ENCODE measurements around the gene TEKTIP1. TPM values are rescaled to one million over a fixed set of nuclear protein-coding genes. Genes with fewer than 3 reads are reported as not detected.

TEKTIP1 gene
- total RNA-seq, 6 donors from 2014 or later = 1.6 to 7.3 (median 6.2) TPM; not detected in 3

DNA sequence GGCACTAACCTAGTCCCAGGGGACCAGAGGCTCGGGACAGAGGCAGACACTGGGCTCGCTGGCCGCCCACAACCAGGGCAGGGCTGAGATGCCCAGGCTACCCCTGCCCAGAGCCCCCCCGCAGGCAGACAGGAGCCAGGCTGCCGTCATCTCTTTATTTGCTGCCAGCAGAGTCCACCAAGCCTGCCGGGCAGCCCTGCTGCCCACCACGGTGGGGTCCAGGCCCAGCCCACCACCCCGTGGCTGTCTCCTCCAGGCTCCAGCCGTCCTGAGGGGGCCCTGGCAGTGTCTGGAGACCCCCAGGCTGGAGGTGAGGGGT is 5.0 kb downstream of the TEKTIP1 start:
- no peak for ATAC-seq (ENCODE audit: low FRiP score in 2 of 2)
- Histone ChIP-seq H3K36me3 (peaks cover 0 to 49% (median 31%) of the 10 kb centered on the region in 4 donors), H3K9me3 (no peaks in the 10 kb centered on the region), H3K4me1 (peaks cover 0 to 24% (median 0%) of the 10 kb centered on the region in 4 donors), H3K4me3 (no peak overlapping the region), H3K27ac (no peak overlapping the region), H3K27me3 (no peaks in the 10 kb centered on the region)
- peak in 1 of 2 donors; percentile 65 for DNase-seq
- TF ChIP-seq POLR2AphosphoS5 (IDR thresholded peaks at IDR 0.05) (no peak), POLR2A (IDR thresholded peaks at IDR 0.05) (no peak), EP300 (IDR thresholded peaks at IDR 0.05) (no peak)
- TF ChIP-seq, protein P1, sequence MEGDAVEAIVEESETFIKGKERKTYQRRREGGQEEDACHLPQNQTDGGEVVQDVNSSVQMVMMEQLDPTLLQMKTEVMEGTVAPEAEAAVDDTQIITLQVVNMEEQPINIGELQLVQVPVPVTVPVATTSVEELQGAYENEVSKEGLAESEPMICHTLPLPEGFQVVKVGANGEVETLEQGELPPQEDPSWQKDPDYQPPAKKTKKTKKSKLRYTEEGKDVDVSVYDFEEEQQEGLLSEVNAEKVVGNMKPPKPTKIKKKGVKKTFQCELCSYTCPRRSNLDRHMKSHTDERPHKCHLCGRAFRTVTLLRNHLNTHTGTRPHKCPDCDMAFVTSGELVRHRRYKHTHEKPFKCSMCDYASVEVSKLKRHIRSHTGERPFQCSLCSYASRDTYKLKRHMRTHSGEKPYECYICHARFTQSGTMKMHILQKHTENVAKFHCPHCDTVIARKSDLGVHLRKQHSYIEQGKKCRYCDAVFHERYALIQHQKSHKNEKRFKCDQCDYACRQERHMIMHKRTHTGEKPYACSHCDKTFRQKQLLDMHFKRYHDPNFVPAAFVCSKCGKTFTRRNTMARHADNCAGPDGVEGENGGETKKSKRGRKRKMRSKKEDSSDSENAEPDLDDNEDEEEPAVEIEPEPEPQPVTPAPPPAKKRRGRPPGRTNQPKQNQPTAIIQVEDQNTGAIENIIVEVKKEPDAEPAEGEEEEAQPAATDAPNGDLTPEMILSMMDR (IDR thresholded peaks at IDR 0.05) = no peak
- WGBS, 2 donors = 100% methylated on average over 1 of the region's 9 CpGs; no CpG with 5 or more reads in 1 of the 2 donors

DNA sequence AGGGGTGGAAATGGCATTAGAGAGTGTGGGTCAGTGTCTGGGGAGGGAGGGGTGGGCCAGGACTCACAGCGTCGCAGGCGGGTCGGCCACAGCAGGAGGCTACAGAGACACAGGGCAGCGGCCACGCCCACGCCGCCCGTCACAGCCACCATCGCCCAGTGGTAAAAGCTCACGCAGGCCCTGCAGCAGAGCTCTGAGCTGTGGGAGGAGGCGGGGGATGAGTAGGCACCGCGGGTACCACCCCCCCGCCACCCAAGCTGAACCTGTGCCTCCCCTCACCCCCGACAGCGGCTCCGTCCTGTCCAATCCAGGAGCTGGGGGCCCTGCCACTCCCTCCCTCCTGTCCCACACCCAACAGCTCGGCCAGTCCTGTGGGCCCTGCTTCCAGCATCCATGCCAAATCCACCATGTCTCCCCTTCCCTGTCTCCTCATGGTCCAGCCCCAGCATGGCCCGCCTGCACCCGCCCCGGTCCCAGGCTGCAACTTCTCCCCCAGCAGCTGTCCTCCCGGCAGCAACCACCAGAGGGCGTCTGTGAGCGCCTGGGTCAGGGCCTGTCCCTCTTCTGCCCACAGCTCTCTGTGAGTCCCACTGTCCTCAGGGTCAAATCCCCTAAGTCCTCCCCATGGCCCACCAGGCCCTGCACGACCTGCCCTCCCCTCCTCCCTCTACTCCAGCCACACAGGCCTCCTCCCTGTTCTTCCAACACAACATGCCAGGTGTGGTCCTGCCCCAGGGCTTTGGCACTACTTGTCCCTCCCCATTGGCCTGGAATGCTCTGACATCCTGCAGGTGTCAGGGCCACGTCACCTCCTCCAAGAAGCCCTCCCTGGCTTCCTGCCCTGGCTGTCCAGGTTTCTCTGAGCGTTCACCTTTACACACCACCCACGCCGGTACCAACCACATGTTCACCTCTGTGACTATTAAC is 6.0 kb downstream of the TEKTIP1 start:
- 56 to 70% methylated on average over 15 to 26 of the region's 30 CpGs for WGBS, 2 donors
- Histone ChIP-seq H3K36me3 (peaks cover 0 to 41% (median 29%) of the 10 kb centered on the region in 4 donors), H3K27me3 (no peaks in the 10 kb centered on the region), H3K27ac (no peak overlapping the region), H3K4me3 (no peak overlapping the region), H3K4me1 (peaks cover 0 to 25% (median 0%) of the 10 kb centered on the region in 4 donors), H3K9me3 (no peaks in the 10 kb centered on the region)
- no peak for TF ChIP-seq EP300 (IDR thresholded peaks at IDR 0.05)
- TF ChIP-seq, protein P1 (IDR thresholded peaks at IDR 0.05) = peak; percentile 92 to 97 (median 94)
- ATAC-seq (ENCODE audit: low FRiP score in 2 of 2) (peak; percentile 76 to 85), DNase-seq (peak; percentile 75 to 94)

DNA sequence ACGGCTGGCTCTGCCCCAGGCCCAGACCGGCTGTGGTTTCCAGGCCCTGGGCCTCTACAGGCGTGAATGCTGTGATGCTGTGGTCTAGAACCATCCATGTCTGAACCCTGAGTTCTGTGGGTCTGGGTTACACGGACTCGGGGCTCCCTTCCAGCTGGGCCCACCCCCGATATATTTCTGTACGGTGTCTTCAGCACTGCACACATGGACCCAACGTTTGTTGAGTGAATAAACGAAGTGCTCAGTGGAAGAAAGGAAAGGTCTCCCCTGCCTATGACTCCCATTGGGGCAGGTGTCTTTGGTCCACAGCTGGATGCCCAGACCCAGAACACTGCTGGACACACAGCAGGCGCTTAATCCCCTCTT is 6.7 kb downstream of the TEKTIP1 start:
- TF ChIP-seq POLR2A (IDR thresholded peaks at IDR 0.05) (no peak), EP300 (IDR thresholded peaks at IDR 0.05) (no peak), POLR2AphosphoS5 (IDR thresholded peaks at IDR 0.05) (no peak)
- TF ChIP-seq, protein P1 (IDR thresholded peaks at IDR 0.05) = no peak
- H3K36me3 ChIP-seq = peaks cover 0 to 42% (median 29%) of the 10 kb centered on the region in 4 donors
- ATAC-seq (ENCODE audit: low FRiP score in 2 of 2) = no peak

DNA sequence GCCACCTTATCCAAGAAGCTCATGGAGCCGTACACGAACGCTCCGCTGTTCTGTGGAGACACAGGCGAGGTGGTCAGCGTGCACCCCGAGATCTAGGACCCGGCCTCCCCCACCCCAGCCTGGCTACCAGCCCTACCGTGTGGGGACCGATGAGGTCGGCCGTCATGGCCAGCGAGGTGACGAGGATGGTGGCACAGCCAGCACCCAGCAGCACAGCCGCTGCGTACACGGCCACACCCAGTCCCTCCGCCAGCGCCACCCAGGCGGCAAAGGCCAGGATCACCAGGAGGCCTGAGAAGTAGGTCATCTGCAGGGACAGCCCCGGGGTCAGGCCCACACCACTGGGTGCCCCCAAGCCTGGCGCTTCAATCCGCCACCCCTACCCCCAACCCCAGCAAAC is 7.1 kb downstream of the TEKTIP1 start:
- no peak overlapping the region for H3K4me3 ChIP-seq
- H3K27ac ChIP-seq = no peak overlapping the region
- H3K4me1 ChIP-seq = peaks cover 0 to 25% (median 0%) of the 10 kb centered on the region in 4 donors
- no peak for ATAC-seq (ENCODE audit: low FRiP score in 2 of 2)
- WGBS, 2 donors = 93 to 98% methylated on average over 21 to 22 of the region's 23 CpGs
- TF ChIP-seq, protein P1 (IDR thresholded peaks at IDR 0.05) = no peak
- no peak for TF ChIP-seq POLR2A (IDR thresholded peaks at IDR 0.05)
- no peak for TF ChIP-seq EP300 (IDR thresholded peaks at IDR 0.05)
- no peak for TF ChIP-seq POLR2AphosphoS5 (IDR thresholded peaks at IDR 0.05)
- peaks cover 0 to 44% (median 29%) of the 10 kb centered on the region in 4 donors for H3K36me3 ChIP-seq
- H3K27me3 ChIP-seq = no peaks in the 10 kb centered on the region
- peak in 1 of 2 donors; percentile 83 for DNase-seq
- H3K9me3 ChIP-seq = no peaks in the 10 kb centered on the region

More for the DNA sequence above, 6.7 kb downstream of the TEKTIP1 start:
- H3K9me3 ChIP-seq = no peaks in the 10 kb centered on the region
- no peak for DNase-seq
- 83 to 85% methylated on average over 9 to 10 of the region's 10 CpGs for WGBS, 2 donors
- H3K4me3 ChIP-seq = no peak overlapping the region
- peaks cover 0 to 25% (median 0%) of the 10 kb centered on the region in 4 donors for H3K4me1 ChIP-seq
- H3K27me3 ChIP-seq = no peaks in the 10 kb centered on the region
- H3K27ac ChIP-seq = no peak overlapping the region

Data from upper lobe of left lung (tissue), 6 donors.